ENCODE data around the gene ZNF669.

ZNF669 gene

GRCh38 chr1:247054992-247055415 lies 49.2 kb downstream of the ZNF669 start:
- no peak for FAIRE-seq

All from islet of Langerhans (tissue), 1 donor.